HG03196 (cell line): ENCODE data around the gene RLF.

Source experiments
- ATAC-seq: cut with Tn5 transposase; IDR thresholded peaks from one replicate; pipeline ENCODE4 v1.9.1; 2021; ENCODE audit not compliant: unreplicated experiment

RLF gene

DNA sequence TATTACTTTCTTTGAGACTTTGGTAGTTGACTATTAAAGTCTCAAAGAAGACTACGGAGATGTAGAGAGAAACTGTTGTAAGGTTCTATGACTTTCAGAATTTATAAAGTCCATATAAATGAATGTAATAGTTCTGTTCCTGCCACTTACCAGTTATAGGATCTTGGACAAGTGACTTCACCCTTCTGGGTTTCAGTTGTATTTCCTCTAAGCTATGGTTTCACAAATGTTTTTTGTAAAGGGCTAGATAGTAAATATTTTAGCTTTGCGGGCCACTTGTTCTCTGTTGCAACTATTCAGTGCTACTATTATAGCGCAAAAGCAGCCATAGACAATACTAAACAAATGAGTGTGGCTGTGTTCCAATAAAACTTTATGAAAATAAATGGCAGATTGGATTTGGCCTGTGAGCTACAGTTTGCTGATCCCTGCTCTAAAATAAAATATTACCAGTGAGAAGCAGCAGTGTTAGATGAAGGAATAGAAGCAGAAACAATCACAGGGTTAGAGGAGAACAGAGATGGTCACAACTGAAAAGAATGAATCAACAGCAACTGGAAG is 111.5 kb downstream of the RLF start:
- ATAC-seq = no peak

DNA sequence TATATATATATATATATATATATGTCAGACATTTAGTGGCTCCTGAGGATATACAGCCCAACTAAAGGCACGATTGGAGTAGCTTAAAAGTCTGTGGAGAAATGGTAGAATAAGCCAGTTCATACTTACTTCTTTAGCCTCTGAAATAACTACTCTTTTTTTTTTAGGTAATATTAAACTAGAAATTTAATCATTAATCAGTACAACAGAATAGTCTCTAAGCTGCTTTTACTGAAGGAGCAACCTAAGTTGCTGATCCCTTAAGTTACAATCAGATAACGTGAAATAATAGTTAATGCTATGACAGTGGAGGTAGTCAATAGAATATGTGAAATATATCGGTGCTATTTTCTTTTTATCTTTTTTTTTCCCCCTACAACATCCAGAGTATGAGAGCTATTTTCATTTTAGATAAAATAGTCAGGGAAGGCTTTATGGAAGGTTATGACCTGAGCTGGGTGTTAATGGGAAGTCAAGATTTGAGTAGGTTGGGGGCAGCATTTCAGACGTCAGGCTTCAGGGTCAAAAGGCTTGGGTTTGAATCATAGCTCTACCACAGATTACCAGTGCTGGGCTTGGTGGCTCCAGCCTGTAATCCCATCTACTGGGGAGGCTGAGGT is 112.5 kb downstream of the RLF start:
- no peak for ATAC-seq

DNA sequence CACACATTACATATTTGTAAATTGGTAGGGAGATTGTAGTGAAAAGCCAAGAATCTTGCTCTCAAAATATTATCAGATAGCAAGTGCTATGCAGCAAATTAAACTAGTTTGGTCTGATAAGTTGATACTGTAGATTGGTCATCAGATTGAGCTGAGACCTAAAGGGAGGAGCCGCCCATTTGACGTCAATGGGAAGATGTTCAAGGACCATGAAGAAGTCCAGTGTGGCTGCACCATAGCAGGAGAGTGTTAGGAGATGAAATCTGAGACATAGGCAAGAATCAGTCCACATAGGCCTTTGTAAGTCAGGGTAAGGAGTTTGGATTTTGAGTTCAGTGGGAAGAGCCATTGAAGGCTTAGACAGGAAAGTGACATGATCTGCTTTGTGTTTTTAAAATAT is 113.1 kb downstream of the RLF start:
- ATAC-seq = no peak

DNA sequence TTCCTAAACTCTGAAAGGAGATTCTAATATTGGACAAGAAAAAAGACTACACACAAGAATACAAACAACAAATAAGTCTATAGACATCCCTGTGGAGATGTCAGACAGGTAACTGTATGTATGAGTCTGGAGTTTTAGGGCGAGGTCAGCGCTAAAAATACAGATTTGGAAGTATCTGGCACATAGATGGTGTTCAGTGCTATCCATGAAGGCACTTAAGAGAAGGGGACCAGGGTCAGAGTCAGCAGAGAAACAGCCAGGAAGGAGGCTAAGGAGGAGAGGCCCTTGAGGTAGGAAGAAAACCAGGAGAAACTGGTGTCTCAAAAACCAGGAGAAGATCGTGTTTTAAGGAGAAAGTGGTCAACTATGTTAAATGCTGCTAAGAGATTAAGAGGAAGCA is 114.9 kb downstream of the RLF start:
- ATAC-seq = no peak

DNA sequence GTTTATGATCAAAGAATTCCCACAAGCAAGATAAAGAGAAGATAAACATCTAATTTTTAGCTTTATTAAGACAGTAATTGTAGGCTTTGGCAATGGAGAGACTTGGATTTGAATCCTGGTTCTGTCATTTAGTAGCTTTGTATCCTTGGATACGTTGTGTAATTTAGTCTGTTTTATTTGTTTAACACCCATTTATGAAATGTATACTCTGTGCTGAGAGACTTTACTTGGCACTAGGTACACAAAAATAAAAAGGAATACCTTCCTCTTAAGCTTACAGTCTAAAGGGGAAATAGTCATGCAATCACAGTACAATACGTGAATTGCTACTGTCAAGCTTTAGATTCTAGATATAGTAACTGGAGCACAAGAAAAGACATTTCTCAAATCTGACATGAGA is 120.7 kb downstream of the RLF start:
- no peak for ATAC-seq
